ENCODE data around the gene ZNF516. TPM values are rescaled to one million over a fixed set of nuclear protein-coding genes. Genes with fewer than 3 reads are reported as not detected.

Gene ZNF516
- total and polyA plus RNA-seq, 2 of the 13 experiments (the other 11 are each of a cell fraction or from before 2014, with no cell fraction given) = 16.6 to 18.7 TPM

DNA sequence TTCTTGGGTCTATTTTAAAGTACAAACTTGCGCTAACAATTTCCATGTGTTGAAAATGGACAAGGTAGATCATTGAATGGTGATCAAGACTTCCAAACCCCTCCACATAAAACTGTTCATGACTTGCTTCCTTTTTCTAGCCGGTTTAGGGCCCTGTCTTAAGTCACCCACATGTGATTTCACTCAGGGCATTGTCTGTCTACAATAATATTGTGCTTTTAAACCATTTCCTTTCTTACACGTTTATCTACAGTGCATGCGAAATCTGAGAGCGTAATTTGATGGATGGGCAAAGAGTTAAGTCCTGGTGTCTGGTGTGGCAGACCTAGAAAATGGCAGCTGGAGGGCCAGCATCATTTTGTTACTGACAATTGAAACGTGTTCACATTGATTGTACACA lies 2.0 kb upstream of the ZNF516 start:
- Histone ChIP-seq H3K79me2 (ENCODE audit: insufficient read depth, low read length) (peaks cover 21% of the 10 kb centered on the region), H4K20me1 (ENCODE audit: insufficient read depth, low read length) (no peaks in the 10 kb centered on the region), H3K36me3 (replicated peaks in 1 of 2; ENCODE audit: control insufficient read depth in 1 of 2, insufficient read depth in 2 of 2, low read length in 2 of 2) (no peaks in the 10 kb centered on the region), H2AFZ (ENCODE audit: low read length) (no peak overlapping the region), H3K9me3 (ENCODE audit: low read length) (no peaks in the 10 kb centered on the region), H3K4me1 (ENCODE audit: insufficient read depth, low read length) (peaks cover 10% of the 10 kb centered on the region), H3K4me3 (replicated peaks in 1 of 3; ENCODE audit: insufficient read depth in 1 of 3, low read depth in 2 of 3, low read length in 3 of 3) (no peak overlapping the region), H3K4me2 (ENCODE audit: low read depth, low read length) (peak overlapping the region; percentile 80; the same call in 1 of the 2 replicates), H3K9ac (ENCODE audit: insufficient read depth, low read depth, low read length) (no peak overlapping the region), H3K27me3 (ENCODE audit: control insufficient read depth in 1 of 2, insufficient read depth in 2 of 2, low read length in 2 of 2) (no peaks in the 10 kb centered on the region; a peak in 1 of 5 replicates), H3K27ac (ENCODE audit: extremely low read length, insufficient read depth, low read length) (no peak overlapping the region)
- DNase-seq (ENCODE audit: low spot score) (no peak), FAIRE-seq (no peak), ATAC-seq (no peak)
- intact Hi-C loops (cut with micrococcal nuclease; ENCODE audit: unreplicated experiment) = loop anchor here (10.0 kb wide), 1 partner anchor 92 kb away; no protein-coding TSS in a partner anchor
- in situ Hi-C loops (cut with HindIII; ENCODE audit: extremely low pct_ligation_motif_present, low pct_unique_long_range_greater_than_20kb) = no loop called here
- 65% methylated on average over 6 of the region's 6 CpGs for WGBS (ENCODE audit: low lambda C conversion rate)
- no TSS peak for BruUV-seq (replicated peaks)
- TF ChIP-seq ZFP41 (CRISPR knock-in tag; IDR thresholded peaks at IDR 0.05; ENCODE audit: borderline replicate concordance) = no peak
- POLR2A ChIA-PET = interaction anchor here (1.0 to 1.2 kb wide), 2 partner anchors 32 to 57 kb away, joined by 4 read pairs; no protein-coding TSS in a partner anchor
- CTCF ChIA-PET (ENCODE audit: low intra/inter-chr PET ratio, low total read pairs) = no interaction called here

GRCh38 chr18:76496194-76496890 lies 1.3 kb upstream of the ZNF516 start:
- DNase-seq (ENCODE audit: low spot score) (peak; percentile 22), FAIRE-seq (no peak), ATAC-seq (peak; percentile 11)
- H3K4me1 ChIP-seq (ENCODE audit: insufficient read depth, low read length) = peaks cover 7% of the 10 kb centered on the region
- no peak overlapping the region for H2AFZ ChIP-seq (ENCODE audit: low read length)
- no peaks in the 10 kb centered on the region; a peak in 1 of 5 replicates for H3K27me3 ChIP-seq (ENCODE audit: control insufficient read depth in 1 of 2, insufficient read depth in 2 of 2, low read length in 2 of 2)
- WGBS (ENCODE audit: low lambda C conversion rate) = 12% methylated on average over 17 of the region's 48 CpGs
- H3K9me3 ChIP-seq (ENCODE audit: low read length) = no peaks in the 10 kb centered on the region
- peak overlapping the region; percentile 70 to 84 (median 84) for H3K4me3 ChIP-seq (replicated peaks in 1 of 3; ENCODE audit: insufficient read depth in 1 of 3, low read depth in 2 of 3, low read length in 3 of 3)
- H3K79me2 ChIP-seq (ENCODE audit: insufficient read depth, low read length) = peaks cover 25% of the 10 kb centered on the region
- CTCF ChIA-PET (ENCODE audit: low intra/inter-chr PET ratio, low total read pairs) = no interaction called here
- no peaks in the 10 kb centered on the region for H4K20me1 ChIP-seq (ENCODE audit: insufficient read depth, low read length)
- H3K4me2 ChIP-seq (ENCODE audit: low read depth, low read length) = peak overlapping the region; percentile 80
- POLR2A ChIA-PET = interaction anchor here (0.9 to 1.2 kb wide), 3 partner anchors 33 to 213 kb away, joined by 3 to 4 read pairs (median 4); no protein-coding TSS in a partner anchor
- intact Hi-C loops (cut with micrococcal nuclease; ENCODE audit: unreplicated experiment) = loop anchor here (1.0 to 10.0 kb wide), 2 partner anchors 33 to 92 kb away; no protein-coding TSS in a partner anchor
- in situ Hi-C loops (cut with HindIII; ENCODE audit: extremely low pct_ligation_motif_present, low pct_unique_long_range_greater_than_20kb) = no loop called here
- H3K36me3 ChIP-seq (replicated peaks in 1 of 2; ENCODE audit: control insufficient read depth in 1 of 2, insufficient read depth in 2 of 2, low read length in 2 of 2) = no peaks in the 10 kb centered on the region
- H3K27ac ChIP-seq (ENCODE audit: extremely low read length, insufficient read depth, low read length) = peak overlapping the region; percentile 72
- peak overlapping the region; percentile 79 for H3K9ac ChIP-seq (ENCODE audit: insufficient read depth, low read depth, low read length)
- BruUV-seq (replicated peaks) = no TSS peak
- TF ChIP-seq SALL2 (CRISPR knock-in tag; IDR thresholded peaks at IDR 0.05) (no peak), KDM2A (CRISPR knock-in tag; IDR thresholded peaks at IDR 0.05; ENCODE audit: borderline replicate concordance, low read depth) (0 out of 2 replicates have a peak, but pooled peaks have one; percentile 9), HDAC1 (CRISPR knock-in tag; IDR thresholded peaks at IDR 0.05) (no peak; the same call in 1 of the 2 replicates), ZNF20 (CRISPR knock-in tag; IDR thresholded peaks at IDR 0.05) (no peak), STAT6 (CRISPR knock-in tag; IDR thresholded peaks at IDR 0.05; ENCODE audit: borderline replicate concordance) (no peak)
- TF ChIP-seq, protein P1, sequence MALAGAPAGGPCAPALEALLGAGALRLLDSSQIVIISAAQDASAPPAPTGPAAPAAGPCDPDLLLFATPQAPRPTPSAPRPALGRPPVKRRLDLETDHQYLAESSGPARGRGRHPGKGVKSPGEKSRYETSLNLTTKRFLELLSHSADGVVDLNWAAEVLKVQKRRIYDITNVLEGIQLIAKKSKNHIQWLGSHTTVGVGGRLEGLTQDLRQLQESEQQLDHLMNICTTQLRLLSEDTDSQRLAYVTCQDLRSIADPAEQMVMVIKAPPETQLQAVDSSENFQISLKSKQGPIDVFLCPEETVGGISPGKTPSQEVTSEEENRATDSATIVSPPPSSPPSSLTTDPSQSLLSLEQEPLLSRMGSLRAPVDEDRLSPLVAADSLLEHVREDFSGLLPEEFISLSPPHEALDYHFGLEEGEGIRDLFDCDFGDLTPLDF (CRISPR knock-in tag; IDR thresholded peaks at IDR 0.05) = no peak
- TF ChIP-seq, protein P2, sequence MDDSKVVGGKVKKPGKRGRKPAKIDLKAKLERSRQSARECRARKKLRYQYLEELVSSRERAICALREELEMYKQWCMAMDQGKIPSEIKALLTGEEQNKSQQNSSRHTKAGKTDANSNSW (CRISPR knock-in tag; IDR thresholded peaks at IDR 0.05; ENCODE audit: borderline replicate concordance) = no peak
- TF ChIP-seq, protein P3, sequence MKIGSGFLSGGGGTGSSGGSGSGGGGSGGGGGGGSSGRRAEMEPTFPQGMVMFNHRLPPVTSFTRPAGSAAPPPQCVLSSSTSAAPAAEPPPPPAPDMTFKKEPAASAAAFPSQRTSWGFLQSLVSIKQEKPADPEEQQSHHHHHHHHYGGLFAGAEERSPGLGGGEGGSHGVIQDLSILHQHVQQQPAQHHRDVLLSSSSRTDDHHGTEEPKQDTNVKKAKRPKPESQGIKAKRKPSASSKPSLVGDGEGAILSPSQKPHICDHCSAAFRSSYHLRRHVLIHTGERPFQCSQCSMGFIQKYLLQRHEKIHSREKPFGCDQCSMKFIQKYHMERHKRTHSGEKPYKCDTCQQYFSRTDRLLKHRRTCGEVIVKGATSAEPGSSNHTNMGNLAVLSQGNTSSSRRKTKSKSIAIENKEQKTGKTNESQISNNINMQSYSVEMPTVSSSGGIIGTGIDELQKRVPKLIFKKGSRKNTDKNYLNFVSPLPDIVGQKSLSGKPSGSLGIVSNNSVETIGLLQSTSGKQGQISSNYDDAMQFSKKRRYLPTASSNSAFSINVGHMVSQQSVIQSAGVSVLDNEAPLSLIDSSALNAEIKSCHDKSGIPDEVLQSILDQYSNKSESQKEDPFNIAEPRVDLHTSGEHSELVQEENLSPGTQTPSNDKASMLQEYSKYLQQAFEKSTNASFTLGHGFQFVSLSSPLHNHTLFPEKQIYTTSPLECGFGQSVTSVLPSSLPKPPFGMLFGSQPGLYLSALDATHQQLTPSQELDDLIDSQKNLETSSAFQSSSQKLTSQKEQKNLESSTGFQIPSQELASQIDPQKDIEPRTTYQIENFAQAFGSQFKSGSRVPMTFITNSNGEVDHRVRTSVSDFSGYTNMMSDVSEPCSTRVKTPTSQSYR (CRISPR knock-in tag; IDR thresholded peaks at IDR 0.05; ENCODE audit: borderline replicate concordance) = no peak; the same call in none of the 2 replicates
